Endothelial cell (in vitro differentiated cells): ENCODE results near the gene ZNF334. TPM values are rescaled to one million over a fixed set of nuclear protein-coding genes. Genes with fewer than 3 reads are reported as not detected.

Source experiments
- DNase-seq: peaks from one replicate; pipeline ENCODE4 v3.0.0; 2021; ENCODE audit warnings: low spot score
- H3K27ac Mint-ChIP-seq: one replicate; pipeline ENCODE4 v1.8.0; 2021; ENCODE audit warnings: mixed read lengths, inconsistent platforms; ENCODE audit not compliant: unreplicated experiment
- H3K27me3 Mint-ChIP-seq: one replicate; pipeline ENCODE4 v1.8.0; 2021; ENCODE audit warnings: mild to moderate bottlenecking, moderate library complexity, mixed read lengths, inconsistent platforms; ENCODE audit not compliant: unreplicated experiment
- H3K36me3 Mint-ChIP-seq: one replicate; pipeline ENCODE4 v1.8.0; 2021; ENCODE audit warnings: mild to moderate bottlenecking, low read depth, mixed read lengths, inconsistent platforms; ENCODE audit not compliant: unreplicated experiment
- H3K4me1 Mint-ChIP-seq: one replicate; pipeline ENCODE4 v1.8.0; 2021; ENCODE audit warnings: mild to moderate bottlenecking, mixed read lengths, inconsistent platforms; ENCODE audit not compliant: unreplicated experiment
- H3K4me3 Mint-ChIP-seq: one replicate; pipeline ENCODE4 v1.8.0; 2021; ENCODE audit warnings: mild to moderate bottlenecking, mixed read lengths, inconsistent platforms; ENCODE audit not compliant: unreplicated experiment
- H3K9me3 Mint-ChIP-seq: one replicate; pipeline ENCODE4 v1.8.0; 2021; ENCODE audit warnings: mixed read lengths, inconsistent platforms; ENCODE audit not compliant: unreplicated experiment
- CTCF ChIP-seq: fragments of 200-600 bp; sonication (generic); IDR thresholded peaks from one replicate; pipeline ENCODE4 v1.5.0; 2021; ENCODE audit warnings: antibody characterized with exemption; ENCODE audit not compliant: unreplicated experiment
- total RNA-seq: library from RNA; stranded (reverse); fragmentation: NEBNext Ultra II Directional; extraction: Animal tissue kit (Norgen Biotek cat#: 25700); gene quantifications from one replicate; pipeline ENCODE4 v1.2.1, GENCODE V29; 2021; ENCODE audit not compliant: unreplicated experiment

ZNF334 gene
- total RNA-seq, 1 donor from 2014 or later = 19.5 TPM

- TF ChIP-seq CTCF = no peak
- Mint-ChIP-seq H3K27me3 (peaks cover 6% of the 10 kb centered on the region), H3K9me3 (no peaks in the 10 kb centered on the region), H3K27ac (no peak overlapping the region), H3K36me3 (no peaks in the 10 kb centered on the region), H3K4me3 (no peak overlapping the region), H3K4me1 (no peaks in the 10 kb centered on the region)
- DNase-seq = no peak
Measured at GRCh38 chr20:46553926-46554325, 40.6 kb upstream of the ZNF334 start.

- H3K36me3 Mint-ChIP-seq = no peaks in the 10 kb centered on the region
- no peak for DNase-seq
- TF ChIP-seq CTCF = no peak
- no peak overlapping the region for H3K27ac Mint-ChIP-seq
- H3K27me3 Mint-ChIP-seq = peaks cover 6% of the 10 kb centered on the region
- no peaks in the 10 kb centered on the region for H3K4me1 Mint-ChIP-seq
- H3K4me3 Mint-ChIP-seq = no peak overlapping the region
- no peaks in the 10 kb centered on the region for H3K9me3 Mint-ChIP-seq
Measured at GRCh38 chr20:46552460-46553420, 39.4 kb upstream of the ZNF334 start.

- no peaks in the 10 kb centered on the region for H3K4me1 Mint-ChIP-seq
- H3K4me3 Mint-ChIP-seq = no peak overlapping the region
- H3K27me3 Mint-ChIP-seq = peaks cover 6% of the 10 kb centered on the region
- no peak for DNase-seq
- no peak for TF ChIP-seq CTCF
- H3K36me3 Mint-ChIP-seq = no peaks in the 10 kb centered on the region
- H3K27ac Mint-ChIP-seq = no peak overlapping the region
- no peaks in the 10 kb centered on the region for H3K9me3 Mint-ChIP-seq
Measured at GRCh38 chr20:46551522-46552381, 38.4 kb upstream of the ZNF334 start.

DNA sequence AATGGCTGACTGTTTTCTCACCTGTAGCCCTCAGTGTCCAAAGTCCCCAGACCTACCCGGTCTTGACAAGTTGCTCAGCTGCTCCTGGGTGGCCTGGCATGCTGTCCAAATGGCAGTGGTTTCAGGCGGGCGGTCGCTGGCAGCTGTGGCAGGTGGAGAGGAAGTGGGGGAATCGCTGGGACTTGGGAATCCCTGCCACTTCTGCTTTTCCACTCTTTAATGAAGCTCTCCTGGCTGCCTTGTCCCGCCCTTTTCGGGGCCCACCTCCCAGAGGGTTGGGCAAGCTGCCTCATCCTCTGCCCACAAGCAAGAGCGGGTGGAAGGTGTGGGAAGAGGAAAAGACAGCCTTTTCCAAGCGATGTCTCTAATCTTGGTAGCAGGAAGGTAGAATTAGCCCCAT lies 37.1 kb upstream of the ZNF334 start, which contains the start of gene OCSTAMP:
TSS of gene OCSTAMP (minus strand) at position 194 of the 400 bp plus-strand sequence. CDS start at position 100, 94 bp downstream.
- Mint-ChIP-seq H3K27ac (no peak within 1 kb of the TSS), H3K27me3 (peaks cover 4% of the 10 kb centered on the region), H3K4me1 (no peaks in the 10 kb centered on the region), H3K9me3 (no peaks in the 10 kb centered on the region), H3K4me3 (no peak within 1 kb of the TSS), H3K36me3 (no peaks in the 10 kb centered on the region)
- TF ChIP-seq CTCF = no peak
- DNase-seq = no peak
